ENCODE results near the gene ISG20.

The ISG20 gene

GRCh38 chr15:88655800-88656488, 17.1 kb downstream of the ISG20 start:
- no peak for DNase-seq

- peak; percentile 79 for DNase-seq
These were observed 18.0 kb downstream of the ISG20 start for GRCh38 chr15:88656760-88657221.

DNA sequence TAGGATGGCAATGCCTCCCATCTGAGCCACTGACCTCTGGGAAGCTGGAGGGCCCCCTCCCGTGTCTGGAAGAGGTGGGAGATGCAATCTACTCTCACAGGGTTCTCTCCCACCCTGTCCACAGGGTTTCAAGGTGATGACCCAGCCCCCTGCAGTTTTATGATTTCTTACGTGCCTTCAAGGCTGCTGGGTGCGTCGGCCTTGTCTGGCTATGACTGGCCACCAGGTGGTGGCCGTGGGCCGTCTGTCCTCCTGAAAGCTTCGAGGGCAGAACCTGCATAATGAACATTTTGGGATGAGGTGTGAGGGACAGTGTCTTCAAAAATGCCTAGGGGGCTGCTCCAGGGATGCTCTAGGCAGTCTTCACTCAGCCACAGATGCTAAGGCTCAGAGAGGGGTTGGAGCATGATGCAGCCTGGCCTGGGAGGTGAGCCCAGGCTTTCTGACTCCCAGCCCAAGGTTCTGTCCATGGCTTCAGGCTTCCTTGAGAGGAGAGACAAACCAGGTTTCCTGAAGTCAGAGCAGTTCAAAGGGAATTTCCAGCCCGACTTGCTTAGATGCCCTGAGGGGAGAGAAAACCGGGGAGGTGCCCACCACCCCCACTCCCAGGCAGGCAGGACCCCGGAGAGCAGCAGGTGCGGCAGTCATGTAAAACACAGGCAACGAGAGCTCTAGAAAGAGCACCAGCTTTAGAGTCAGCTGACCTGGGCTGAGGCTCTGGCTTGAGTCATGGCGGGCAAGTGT, 18.7 kb downstream of the ISG20 start:
- DNase-seq: no peak

DNA sequence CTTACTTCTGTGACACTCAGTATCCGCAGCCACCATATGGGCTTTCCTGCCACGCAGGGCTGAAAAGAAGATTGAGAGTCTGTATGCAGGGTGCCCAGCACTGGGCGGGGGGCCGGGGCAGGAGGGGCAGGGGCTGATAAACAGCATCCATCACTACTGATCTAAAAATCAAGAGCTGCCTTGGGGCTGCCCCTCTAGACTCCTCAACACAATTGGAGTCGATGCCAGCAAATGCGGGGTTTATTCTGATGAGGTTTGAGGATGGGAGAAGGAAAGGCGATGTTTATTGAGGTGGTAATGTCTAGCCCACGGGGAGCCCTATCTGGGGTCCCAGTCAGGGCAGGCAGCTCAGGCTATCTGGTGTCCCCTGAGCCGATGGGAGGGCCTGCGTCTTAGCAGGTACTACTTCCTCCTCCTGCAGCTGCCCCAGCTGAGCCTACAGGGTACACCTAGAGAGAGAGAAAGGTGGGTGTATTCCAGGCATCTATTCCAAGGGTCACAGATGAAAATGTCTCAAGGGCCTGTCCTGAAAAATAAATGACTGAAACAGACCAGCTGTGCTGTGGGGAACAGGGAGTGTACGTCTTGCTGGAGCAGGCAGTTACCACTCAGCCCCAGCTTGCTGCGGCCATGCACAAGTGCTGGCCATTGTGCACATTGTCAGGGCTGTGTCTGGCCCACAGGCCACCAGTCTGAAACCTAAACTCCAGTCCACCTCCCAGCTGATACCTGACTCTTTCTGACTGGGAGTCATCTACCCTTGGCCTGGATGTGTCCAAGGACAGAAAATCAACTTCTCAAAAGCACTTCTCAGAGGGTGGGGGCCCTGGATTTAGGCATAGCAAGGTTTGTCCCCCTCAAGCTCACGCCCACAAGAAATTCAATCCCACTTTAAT, 19.5 kb downstream of the ISG20 start:
- no peak for DNase-seq

- no peak for DNase-seq
These were observed 20.4 kb downstream of the ISG20 start for GRCh38 chr15:88658972-88659931.

GRCh38 chr15:88661041-88661700, 22.4 kb downstream of the ISG20 start:
- DNase-seq: no peak

DNA sequence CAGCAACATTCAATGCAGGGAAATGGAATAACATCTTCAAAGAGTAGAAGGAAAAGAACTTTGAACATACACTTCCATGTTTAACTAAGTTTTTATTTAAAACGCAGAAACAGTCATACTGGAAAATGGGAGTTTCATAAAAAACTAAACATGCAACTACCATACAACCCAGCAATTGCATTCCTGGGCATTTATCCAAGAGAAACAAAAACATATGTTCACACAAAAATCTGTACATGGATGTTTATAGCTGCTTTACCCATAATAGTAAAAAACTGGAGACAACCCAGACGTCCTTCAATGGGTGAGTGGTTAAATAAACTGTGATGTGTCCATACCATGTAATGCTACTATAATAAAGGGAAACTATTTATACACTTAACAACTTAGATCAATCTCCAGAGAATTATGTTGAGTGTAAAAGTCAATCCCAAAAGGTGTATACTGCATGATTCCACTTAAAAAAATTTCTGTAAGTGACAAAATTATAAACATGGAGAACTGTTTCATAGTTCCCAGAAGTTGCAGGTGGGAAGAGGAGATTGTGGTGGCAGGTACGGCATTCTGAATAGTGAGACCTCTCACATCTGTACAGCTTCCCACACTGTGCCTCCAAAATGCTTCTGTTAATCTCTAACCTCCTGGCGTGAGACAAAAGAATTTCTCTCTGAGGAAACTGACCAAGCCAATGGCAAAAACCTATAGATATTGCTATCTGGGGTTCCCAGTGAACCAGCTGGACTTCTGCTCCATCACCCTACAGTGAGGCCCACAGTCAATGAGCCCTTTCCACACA, 23.1 kb downstream of the ISG20 start:
- no peak for DNase-seq

DNA sequence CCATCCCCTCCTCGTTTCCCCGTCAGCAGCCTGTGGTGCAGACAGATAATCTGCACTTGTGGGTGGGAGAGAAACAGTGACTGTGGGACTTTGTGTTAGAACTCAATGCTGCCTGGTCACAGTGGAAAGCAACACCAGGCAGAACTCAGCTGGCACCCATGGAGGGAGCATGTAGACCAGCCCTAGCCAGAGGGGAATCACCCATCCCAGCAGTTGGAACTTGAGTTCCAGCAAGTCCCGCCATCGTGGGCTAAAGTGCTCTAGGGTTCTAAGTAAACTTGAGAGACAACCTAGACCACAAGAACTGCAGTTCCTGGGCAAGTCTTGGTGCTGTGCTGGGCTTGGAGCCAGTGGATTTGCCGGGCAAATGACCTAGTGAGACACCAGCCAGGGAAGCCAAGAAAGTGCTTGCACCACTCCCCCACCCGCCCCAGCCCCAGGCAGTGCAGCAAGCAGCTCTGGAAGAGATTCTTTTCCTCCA, 24.4 kb downstream of the ISG20 start:
- no peak for DNase-seq

DNA sequence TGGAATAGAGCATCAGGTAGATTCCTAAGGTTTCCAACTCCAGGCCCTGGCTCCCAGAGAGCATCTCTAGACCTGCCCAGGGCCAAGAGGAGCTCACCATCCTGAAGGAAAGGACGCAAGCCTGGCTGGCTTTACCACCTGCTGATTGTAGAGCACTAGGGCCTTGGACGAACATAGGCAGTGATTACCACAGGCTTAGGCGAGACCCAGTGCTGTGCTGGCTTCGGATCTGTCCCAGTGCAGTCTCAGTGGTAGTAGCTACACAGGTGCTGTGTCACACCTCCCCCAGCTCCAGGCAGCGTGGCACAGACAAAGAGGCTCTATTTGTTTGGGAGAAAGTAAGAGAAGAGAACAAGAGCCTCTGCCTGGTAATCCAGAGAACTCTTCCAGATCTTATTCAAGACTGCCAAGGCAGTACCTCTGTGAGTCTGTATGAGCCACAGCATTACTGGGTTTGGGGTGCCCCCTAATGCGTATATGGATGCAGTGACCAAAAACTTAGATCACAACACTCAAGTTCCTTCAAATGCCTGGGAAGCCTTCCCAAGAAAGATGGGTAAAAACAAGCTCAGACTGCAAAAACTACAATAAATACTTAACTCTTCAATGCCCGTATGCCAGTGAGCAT, 25.4 kb downstream of the ISG20 start:
- peak; percentile 60 for DNase-seq

DNA sequence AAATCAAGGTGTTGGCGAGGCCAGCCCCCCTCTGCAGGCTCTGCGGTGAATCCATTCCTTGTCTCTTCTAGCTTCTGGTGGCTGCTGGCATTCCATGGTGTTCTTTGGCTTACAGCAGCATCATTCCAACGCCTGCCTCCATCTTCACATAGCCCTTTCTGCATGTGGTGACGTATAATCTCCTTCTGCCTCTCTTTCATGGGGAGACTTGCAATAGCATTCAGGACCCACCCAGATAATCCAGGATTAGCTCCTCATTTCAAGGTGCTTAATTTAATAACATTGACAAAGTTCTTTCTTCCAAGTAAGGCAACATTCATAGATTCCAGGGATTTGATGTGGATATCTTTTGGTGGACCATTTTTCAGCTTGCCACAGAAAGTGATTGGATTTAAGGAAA, 35.8 kb downstream of the ISG20 start:
- no peak for DNase-seq

- no peak for DNase-seq
These were observed 39.9 kb downstream of the ISG20 start for GRCh38 chr15:88678755-88679154.

GRCh38 chr15:88680241-88681001, 41.6 kb downstream of the ISG20 start:
- DNase-seq: no peak

GRCh38 chr15:88681610-88682221, 42.9 kb downstream of the ISG20 start:
- no peak for DNase-seq

GRCh38 chr15:88684345-88684744, 45.5 kb downstream of the ISG20 start:
- no peak for DNase-seq

DNA sequence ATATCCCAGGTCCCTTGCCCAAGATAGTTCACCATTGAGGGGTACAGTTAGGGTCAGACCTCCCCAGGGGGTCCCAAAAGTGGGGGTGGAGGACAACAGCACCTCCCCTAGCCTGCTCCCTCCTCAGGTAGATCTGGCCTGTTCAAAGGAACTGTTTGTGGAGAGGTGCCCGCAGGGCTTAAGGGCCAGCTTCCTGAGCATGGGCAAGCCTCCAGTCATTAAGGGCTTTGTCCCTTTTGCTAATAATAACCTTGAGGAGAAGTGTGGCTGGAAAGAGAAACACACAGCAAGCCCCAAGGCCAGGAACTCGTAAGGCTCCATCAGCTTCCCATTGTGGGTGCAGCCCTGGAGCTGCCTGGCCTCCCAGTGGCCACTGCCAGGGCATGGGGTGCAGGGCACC, 47.4 kb downstream of the ISG20 start:
- no peak for DNase-seq

DNA sequence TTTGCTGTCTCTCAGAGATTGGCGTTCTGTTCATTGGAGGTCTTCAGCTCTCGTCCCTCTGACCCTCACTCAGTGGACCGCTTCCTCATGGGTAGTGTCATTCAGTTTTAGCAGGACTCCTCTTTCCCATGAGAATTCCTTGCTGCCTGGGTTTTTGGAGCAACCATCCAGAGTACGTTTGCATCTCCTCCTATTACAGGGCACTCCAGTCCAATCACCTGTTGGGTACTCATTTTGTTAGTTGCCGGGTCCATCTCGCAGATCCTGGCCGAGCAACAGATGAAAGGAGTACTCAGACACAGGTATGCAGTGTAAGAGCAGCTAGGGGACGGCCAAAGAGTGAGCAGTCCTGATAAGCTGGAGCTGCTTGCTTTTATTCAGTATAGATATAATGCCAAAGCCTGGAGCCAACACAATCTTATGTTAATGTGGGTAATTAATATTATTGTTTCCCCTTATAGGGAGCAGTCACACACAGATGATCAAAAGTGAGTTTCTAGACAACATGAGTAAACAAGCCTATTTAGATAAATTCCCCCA, 49.6 kb downstream of the ISG20 start:
- DNase-seq: no peak

DNA sequence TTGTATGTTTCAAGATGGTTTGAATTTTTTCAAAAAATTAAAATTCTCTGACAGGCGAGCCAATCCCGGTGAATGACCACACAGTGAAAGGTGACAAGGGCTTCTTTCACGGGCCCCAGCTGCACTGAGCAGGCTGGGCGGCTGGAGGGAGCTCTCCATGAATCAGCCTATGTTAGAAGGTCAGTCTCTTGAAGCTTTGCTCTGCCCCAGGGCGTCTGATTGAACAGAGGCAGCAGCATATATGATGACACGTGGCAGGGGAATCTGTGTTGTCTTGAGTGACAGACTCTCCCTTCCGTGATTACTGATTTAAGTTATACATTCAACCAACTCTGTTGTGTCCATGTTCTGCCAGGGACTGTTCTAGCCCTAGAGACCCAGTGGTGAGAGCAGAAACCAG, 51.5 kb downstream of the ISG20 start:
- no peak for DNase-seq

- DNase-seq: no peak
These were observed 54.4 kb downstream of the ISG20 start for GRCh38 chr15:88693191-88693590.

- DNase-seq: no peak
These were observed 56.3 kb downstream of the ISG20 start for GRCh38 chr15:88695101-88695500.
